Embryonic facial prominence (tissue), 1 donor: ENCODE data around the gene KRT84.

ENCODE experiments used
- DNase-seq: peaks from one replicate; pipeline ENCODE4 v3.0.0-alpha.2; 2016; ENCODE audit errors: extremely low spot score

The KRT84 gene

DNA sequence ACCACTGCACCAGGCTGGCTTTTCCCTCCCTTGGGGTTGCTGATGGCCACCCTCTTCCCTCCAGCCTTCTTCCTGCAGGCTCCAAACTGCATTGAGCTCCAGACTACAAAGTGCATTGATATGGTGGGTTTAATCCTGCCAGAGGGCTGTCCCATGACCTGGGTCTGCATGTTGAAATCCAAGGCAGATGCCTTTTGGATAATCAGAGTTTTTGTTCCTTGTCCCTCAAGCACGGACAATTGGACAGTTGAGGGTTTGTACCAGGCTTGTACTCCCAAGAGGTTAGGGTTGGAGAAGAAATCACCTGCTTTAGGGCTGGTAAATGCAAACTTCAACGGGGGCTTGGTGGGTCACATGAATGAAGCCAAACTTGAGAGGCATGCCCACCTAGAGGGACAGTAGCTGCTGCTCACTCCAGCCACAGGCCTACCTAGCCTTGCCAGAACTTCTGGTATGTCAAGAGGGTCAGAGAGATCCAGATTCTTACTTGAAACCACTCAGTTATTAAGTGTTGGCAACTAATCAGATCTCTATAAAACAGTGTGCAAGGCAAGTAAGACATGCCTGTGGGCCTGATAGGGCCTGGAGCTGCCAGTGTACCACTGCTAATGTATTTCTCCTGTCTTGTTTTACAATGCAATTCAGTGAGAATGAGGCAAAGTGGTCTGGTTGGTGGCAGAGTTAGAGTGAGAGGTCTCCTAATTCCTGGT is 42.5 kb downstream of the KRT84 start:
- DNase-seq = no peak

- DNase-seq = no peak
These were observed 44.3 kb downstream of the KRT84 start for GRCh38 chr12:52341066-52341580.

- DNase-seq = no peak
These were observed 47.1 kb downstream of the KRT84 start for GRCh38 chr12:52338241-52338960.

- DNase-seq = no peak
These were observed 48.4 kb downstream of the KRT84 start for GRCh38 chr12:52337054-52337453.

- DNase-seq = no peak
These were observed 48.8 kb downstream of the KRT84 start for GRCh38 chr12:52336641-52337040.

DNA sequence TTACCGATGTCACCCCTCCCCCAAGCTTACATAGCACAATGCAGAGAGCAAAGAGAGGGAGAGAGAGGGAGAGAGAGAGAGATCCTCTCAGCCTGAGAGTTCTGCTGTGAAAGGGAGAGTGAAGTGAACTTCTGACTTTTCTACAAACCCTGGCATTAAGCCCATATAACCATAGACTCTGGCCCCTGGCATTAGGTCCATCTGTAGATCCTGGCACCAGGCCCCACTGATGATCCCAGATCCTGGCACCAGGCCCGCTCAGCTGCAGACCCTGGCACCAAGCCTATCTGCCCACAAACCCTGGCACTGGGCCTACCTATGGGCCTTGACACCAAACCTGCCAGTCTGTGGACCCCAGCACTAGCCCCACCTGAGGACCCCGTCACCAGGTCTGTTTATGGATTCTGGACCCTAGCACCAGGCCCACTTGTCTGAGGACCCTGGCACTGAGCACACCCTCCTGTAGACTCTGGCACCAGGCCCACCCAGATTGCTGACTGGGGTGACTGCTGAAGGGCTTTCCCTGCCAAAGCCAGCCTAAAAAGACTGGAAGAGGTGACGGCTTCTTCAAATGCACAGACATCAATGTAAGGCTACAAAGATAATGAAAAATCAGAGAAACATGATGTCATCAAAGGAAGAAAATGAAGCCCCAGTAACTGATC is 49.7 kb downstream of the KRT84 start:
- no peak for DNase-seq

- no peak for DNase-seq
These were observed 51.3 kb downstream of the KRT84 start for GRCh38 chr12:52334185-52334584.

- DNase-seq = no peak
These were observed 52.1 kb downstream of the KRT84 start for GRCh38 chr12:52333321-52333720.

GRCh38 chr12:52332381-52332780 is 53.1 kb downstream of the KRT84 start:
- DNase-seq = no peak

- DNase-seq = no peak
These were observed 53.6 kb downstream of the KRT84 start for GRCh38 chr12:52331833-52332232.

GRCh38 chr12:52331039-52331438 is 54.4 kb downstream of the KRT84 start:
- DNase-seq = no peak

DNA sequence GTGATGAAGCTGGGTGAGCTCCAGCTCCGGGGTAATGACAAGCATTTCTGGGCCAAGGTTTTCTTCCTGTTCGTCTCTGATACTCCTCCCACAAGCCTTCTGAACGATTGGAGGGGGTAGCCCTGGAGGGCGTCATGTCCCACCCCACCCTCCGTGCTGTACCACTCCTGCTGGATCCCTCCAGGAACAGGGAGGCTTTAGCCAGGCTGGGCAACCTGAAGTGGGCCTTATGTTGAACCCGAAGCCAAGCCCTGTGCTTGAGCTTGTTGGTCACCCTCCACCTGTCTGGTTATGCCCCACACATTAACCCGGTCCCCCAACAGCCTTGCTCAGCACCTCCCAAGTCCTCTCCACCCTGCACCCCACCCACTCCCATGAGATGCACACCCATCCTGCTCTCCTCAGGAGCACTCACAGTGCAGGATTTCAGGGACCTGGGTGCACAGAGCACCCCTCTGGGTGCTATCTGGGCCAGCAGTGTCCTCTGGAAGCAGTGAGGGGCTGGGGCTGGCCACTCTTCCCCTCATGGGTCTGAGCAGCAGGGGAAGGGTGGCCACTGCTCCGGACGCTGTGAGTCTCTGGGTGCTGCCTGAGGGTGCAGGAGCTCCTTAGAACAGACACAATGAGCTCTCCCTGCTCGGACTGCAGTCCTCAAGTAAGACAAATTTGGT is 57.5 kb downstream of the KRT84 start:
- no peak for DNase-seq
